Stimulated activated CD4-positive, alpha-beta T cell treated with anti-CD3 and anti-CD28 coated beads, TNF-alpha, amount 100 ng/mL, for 48 hours (primary cell): ENCODE measurements around the gene METAP1D.
"Not testable (repeated sequence)": the region's sequence is repeated elsewhere in the genome, so short reads cannot be mapped to it uniquely, and the experiment has no call there.

Source experiments
- DNase-seq, 3 donors: peaks; one replicate each; pipeline ENCODE4 v3.0.0-alpha.2; 2020; ENCODE audit warnings: low read depth in 3 of 3

The METAP1D gene

DNA sequence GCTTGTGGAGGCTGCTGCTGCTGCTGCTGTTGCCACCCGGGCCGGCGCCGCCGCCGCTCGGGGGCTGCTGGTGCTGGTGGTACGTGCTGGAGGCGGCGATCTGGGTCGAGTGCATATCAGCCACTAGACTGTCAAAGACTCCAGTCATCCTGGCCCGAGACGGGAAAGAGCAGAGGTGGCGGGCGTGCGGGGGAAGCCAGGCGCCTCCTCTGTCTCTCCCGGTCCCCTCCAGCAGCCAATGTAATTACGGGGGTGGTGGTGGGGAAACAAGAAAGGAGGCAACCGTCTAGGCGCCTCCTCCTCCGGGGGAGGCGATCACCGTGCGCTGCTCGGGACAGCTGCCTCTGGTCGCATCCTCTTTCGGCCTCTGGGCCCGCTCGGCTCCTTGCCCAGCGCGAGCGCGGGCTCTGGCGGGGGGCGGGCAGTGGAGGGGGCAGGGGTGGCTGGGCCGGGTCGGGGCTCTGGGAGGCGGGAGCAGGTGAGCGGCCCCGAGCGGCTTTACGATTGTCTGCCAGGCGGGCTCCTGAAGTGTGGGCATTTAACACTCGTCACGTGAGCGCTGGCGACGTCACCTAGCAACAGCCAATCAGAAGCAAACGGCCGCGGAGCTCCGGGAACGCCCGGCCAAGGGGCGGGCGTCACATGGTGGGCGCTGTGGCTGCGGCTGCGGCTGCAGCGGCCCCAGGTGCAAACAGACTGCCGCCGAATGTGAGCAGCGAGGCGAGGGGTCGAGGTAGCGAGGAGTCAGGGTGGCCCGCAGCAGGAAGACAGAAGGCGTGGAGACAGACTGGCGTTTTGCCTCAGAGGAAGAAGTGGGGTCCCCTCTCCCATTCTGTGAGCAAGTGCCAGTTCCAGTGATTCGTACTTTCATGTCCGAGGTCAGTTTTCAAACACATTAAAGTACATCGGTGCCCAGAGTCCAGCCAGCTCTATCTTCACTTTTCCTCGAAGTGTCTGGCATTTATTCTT is 102.9 kb downstream of the METAP1D start, which contains the start of gene DLX2:
TSS of gene DLX2 (minus strand) at position 510 of the 969 bp plus-strand sequence. CDS start at position 148, 362 bp downstream.
- DNase-seq = peak; percentile 48 to 64 (median 59)

DNA sequence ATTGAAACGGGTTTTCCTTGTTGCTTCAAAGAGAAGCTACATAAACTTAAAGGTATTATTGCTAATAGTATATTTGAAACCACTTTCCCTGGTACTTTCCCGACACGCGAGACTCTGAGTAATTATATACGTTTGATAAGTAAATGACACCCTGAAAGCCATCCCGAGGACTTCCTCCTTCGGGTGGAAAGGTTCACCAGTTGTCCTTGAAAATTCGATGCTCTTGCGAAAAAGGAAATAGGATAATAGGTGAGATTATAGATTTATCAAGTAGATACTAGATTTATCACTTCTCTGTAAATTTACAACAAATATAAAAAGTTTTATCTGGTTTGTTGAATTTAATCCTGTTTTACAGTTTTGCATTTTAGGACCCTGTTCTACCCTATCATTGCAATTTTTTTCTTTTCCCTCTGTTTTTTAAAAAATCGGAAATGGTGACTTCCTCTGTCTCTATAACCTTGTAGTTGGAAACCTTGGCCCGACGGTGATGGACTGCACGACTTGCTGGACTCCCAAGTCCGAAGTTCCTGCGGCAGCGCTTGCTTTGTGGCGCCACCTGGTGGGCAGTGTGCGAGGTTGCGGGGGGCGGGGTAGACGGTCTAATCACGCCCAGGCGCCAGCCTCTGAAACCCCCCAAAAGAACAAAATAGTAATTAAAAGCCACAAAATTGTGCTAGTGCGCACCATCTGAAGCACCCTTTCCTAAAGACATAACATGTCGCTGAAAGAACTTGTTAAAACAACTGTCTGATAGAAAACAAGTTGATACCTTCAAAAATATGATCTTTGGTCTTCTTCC is 103.9 kb downstream of the METAP1D start:
- peak in 2 of 3 donors; percentile 58 to 71 for DNase-seq

DNA sequence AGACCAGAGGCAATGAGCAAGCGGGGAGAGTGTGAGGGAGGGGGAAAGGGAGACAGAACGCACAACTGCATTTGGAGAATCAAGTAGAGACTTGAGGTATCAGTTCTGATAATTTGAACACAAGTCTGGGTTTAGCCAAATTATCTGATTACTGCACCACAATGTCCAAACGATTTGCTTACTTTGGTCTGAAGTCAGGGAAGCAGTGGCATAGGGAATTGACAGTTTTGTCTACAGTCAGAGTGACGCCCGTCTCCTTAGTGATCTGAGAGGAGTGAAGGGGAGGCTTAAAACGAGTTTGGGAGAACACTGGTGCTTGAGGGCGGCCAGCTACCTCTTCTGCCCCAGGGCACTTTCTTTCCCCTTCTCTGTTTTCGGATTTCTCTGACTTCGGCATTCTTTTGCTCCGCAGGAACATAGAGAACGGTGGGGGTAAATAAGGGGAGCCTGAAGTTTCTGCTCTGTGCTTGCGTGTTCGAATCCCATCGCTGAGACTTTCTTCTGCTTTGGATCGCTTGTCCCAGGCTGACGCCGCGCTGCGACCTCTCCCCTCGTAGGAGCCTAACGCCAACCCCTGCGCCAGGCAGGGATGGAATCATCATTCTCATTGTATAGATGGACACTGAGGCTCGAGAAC is 105.8 kb downstream of the METAP1D start:
- no peak for DNase-seq

DNA sequence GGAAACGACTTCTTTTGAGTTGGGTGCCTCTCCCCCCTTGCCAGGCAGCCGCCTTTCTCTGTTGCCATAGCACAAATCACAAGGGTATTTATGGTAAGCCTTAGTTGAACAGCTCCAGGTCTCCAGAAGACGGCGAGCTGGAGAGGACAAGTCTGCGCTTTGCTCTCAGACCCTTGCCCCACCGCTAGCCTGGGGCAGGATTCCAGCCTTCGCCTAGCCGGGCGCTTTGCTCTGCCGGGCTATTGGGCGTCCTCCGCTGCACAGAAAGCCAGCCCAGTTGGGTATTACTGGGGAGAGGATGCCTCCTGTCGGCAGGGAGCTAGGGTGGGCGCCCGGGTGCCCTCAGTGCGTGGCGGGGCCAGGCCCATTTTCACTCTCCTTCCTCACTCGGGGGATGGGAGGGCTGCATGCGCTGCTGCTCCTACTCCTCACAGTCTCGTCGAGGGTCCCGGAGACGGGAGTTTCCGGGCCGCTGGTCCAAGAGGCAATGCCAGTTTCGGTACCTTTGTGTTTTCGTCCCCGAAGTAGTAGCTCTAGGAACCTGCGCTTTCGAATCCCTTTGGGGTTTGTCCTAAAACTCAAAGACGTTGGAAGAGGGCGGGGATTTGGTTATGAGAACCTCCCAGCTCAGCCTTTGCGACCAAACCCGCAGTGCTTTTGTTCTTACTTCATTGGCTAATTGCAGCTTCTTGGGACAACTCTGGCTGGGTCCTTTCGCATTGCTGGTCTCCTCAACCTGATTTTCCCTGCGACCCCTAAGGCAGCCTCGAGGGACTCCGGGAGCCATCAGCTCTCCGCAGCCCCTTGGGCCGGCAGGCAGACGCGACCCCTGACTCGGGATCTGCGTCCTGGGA is 106.6 kb downstream of the METAP1D start:
- DNase-seq = no peak

DNA sequence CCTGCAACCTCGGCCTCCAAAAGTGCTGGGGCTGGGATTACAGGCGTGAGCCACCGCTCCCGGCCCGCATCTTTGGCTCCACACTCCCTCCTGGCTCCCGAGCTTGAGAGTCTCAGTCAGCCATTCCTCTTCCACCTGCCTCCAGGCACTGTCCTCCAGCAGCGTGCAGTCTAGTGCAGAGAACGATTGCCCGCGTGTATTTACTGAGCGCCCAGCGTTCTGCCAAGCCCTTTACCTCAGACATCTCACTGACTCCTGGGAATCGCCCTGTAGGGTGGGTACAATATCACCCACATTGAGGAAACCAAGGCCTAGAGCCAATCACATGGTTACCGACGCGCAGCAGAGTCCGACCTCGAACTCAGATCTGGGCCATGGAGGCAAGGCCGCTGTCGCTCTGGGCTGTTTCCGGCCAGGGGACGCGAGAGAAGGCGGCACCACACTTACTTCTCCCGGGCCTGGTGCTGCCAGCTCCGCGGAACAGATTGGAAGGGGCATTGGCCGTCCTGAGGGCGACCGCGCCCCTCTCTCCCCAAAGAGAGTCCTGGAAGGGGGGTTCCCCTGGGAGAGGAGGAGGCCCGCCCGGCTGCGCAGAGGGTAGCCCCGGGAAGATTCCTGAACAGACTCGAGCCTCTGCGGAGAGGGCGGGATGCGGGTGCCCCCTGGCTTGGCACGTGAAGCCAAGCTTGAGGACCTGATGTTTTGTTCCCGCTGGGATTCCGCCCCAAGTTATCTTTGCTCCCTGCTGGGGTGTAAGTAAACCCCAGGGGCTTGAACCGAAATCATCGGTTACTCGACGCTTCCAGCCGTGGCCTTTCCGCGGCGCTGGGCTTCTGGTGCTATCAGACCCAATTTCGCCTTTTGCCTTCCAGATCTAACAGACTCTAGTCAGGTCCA is 108.2 kb downstream of the METAP1D start:
- DNase-seq = no peak

DNA sequence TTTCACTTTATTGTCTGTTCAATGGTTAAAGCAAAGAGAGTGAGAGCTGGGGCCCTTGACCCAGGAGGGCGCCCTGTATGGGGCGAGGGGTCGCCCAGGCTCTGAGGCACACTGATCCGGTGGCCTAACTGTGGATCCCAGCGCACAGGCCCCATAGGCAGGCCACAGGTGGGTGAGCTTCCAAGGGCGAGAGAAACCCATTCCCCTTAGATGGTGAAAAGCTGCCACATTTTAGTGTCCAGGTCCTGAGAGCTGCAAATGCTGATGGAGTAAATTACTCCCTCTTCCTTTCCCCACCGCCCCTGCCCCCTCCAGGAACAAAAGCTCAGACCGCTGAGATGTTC is 108.8 kb downstream of the METAP1D start:
- no peak for DNase-seq

DNA sequence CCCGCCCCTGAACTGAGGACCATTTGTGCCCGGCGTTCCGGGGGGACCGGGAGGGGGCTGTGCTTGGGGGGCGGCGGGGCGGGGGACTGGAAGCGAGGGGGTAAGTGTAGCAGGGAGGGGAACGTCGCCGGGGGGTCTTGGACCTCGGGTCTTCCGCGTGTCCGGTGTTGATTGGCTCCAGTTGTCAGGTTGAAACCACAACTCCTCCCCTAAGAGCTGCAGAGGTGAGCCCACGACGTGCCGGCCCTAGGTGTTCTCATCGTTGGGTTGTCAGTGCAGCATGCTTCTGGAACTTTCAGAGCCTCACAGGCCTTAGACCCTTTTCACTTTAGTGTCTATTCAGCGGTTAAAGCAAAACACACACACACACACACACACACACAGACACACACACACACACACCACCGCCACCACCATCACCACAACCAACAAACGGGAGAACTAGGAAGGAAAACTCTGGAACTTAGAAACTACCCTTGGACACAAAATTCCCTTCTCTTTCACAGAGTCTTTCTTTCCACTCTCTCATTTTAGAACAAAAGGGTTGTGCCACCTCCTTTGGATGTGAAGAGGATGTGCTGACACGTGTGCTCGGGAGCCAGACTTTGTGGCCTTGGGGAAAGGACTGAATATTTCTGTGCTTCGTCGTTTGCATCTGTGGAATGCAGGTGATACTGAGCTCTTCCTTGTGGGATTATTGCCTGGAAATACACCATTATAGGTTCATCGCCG is 109.7 kb downstream of the METAP1D start:
- DNase-seq = no peak

DNA sequence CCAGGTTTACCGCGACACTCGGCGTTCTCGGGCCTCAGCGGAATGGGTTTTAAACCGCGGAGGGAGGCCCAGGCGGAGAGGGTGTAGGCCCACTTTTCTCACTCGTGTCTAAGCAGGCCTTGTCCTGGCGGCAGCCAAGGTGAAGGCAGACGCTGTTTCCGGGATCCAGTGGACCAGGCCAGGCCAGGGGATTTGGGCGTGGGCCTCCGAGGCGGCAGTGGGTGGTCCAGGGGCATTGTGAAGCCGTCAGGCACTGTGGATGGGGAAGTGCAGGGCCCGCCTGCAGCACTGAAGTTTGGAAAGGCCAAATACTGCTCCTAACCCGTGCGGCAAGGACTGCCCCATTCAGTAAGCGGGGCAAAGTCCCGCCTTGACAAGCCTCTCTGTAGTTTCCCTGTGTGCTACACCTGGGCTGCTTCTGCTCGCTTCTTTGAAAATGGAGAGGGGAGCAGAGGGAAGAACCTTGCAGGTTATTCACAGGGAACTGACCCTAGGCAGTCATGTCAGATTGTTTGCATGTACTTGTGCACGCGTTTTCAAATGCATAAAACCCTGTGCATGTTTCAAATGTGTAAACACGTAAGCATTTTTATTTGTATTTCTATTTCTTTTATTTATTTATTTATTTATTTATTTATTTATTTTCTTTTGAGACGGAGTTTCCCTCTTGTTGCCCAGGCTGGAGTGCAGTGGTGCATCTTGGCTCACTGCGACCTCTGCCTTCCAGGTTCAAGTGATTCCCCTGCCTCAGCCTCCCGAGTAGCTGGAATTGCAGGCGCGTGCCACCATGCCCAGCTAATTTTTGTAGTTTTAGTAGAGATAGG is 110.4 kb downstream of the METAP1D start:
- DNase-seq = no peak

DNA sequence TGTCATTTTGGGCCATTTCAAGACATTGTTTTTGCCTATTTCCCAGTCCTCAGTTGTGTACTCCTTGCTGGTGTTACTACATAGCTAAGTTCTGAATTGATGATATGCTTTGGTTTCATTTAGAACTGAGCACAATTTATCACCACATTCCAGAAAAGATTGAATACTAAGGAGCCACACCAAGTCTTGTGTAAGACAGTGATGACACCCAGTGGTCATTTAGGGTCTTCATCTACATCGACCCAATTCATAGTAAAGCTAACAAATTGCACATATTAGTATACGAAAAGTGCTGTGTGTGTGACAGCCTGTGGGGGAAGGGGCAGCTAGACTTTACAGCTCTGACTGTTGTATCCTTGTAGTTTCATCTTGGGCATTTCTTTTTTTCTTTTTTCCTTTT is 113.9 kb downstream of the METAP1D start:
- DNase-seq = no peak

DNA sequence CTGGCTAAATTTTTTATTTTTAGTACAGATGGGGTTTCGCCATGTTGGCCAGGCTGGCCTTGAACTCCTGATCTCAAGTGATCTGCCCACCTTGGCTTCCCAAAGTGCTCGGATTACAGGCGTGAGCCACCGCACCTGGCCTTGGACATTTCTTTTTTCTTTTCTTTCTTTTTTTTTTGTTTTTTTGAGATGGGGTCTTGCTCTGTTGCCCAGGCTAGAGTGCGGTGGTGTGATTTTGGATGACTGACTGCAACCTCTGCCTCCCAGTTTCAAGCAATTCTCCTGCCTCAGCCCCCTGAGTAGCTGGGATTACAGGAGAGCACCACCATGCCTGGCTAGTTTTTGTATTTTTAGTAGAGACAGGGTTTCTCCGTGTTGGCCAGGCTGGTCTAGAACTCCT is 114.4 kb downstream of the METAP1D start:
- not testable (repeated sequence) for DNase-seq

DNA sequence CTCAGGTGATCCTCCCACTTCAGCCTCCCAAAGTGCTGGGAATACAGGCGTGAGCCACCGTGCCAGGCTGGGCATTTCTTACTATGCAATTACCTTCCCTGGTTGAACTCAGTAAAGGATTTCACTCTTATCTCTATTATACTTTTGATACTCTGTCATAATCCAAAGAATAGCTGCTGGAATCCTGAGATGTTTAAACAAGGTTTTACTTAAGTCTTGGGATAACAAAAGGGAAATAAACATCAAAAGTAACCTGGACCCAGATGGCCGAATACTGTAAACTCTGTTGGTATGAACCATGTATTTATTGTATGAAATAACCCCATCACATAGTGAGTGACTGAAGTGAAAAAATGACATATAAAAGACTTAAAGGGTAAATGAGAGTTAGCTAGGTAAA is 114.8 kb downstream of the METAP1D start:
- DNase-seq = no peak

DNA sequence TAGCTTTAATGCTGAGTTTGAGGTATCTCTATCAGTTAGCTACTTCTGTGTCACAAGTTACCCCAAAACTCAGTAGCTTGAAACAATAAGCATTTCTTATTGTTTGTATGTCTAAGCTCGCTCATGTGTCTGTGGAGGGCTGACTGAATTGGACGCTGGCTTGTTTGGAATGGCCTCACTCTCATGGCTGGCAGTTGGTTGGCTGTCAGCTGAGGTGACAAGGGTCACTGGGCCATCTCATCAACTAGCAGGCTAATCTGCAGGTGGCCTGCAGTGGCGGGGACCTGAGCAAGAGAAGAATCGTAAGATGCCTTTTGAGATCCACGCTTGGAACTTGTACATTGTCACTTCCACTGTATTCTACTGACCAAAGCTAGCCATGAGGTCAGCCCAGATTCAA is 116.4 kb downstream of the METAP1D start:
- no peak for DNase-seq

DNA sequence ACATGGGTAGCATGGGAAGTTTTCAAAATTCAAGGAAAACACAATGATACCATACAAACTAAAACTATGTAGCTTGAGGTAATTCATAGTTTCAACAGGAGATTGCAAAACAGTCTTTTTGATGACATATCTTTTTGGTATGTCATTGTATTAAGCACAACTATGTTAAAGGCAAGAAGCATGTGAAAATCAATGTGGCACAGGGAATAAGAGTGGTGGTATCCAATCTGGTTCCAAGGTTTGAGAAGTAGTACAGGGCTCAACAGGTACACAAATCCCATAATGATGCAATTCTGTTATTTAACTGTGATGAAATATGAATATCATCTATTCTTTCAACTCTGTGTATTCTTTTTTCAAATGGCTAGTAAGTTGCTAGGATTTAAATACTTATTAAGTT is 119.3 kb downstream of the METAP1D start:
- no peak for DNase-seq

DNA sequence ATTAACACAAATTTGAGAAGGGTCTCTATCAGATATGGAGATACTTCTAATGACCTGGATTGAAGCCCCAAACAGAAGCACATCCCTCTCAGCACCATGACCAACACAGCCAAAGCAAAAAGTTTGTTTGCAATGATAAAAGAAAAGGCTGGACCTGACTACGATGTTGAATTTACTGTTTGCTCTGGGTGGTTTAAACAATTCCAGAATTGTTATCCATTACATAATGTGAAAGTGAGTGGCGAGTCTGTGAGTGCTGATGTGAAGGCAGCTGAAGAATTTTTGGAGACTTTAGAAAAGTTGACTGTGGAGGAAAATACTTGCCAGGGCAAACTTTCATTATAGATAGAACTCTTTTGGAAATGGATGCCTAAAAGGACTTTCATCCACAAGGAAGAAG is 120.4 kb downstream of the METAP1D start:
- no peak for DNase-seq

DNA sequence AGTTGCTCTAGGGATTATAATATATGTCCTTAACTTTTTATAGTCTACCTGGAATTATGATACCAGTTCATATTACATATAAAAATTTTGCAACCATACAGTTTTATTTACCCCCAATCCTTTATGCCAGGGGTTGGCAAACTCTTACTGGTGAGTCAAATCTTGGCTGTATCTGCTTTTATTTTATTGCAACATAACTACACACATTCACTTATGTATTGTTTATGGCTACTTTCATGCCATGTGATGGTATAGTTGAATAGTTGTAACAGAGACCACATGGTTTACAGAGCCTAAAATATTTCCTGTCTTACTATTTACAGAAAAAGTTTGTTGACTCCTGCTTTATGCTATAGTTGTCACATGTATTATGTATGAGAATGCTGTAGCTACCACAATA is 128.7 kb downstream of the METAP1D start:
- DNase-seq = no peak

DNA sequence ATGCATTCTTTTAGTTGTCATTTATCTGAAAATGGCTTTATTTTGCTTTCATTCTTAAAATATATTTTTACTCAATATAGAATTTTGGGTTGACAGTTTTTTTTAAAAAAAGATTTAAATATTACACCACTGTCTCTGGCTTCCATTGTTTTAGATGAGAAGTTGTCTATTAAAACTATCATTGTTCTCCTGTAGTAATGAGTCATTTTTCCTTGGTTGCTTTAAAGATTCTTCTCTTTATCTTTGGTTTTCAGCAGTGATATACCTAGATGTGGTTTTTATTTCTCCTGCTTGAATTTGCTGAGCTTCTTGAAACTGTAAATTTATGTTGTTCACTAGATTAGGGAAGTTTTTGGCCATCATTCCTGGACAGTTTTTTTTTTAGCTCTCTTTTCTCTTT is 129.7 kb downstream of the METAP1D start:
- no peak for DNase-seq
